Transverse colon (tissue), 4 donors: ENCODE measurements around the gene ZFP64. TPM values are rescaled to one million over a fixed set of nuclear protein-coding genes. Genes with fewer than 3 reads are reported as not detected.

Experiments
- DNase-seq: peaks from one replicate; pipeline ENCODE4 v3.0.0-alpha.2; 2019
- H3K27ac ChIP-seq, 4 donors: fragments of 200-600 bp; sonication (generic); 2 replicates each; pipeline ENCODE4 v1.5.1; 2016 to 2018; ENCODE audit warnings: inconsistent platforms in 4 of 4
- H3K27me3 ChIP-seq: fragments of 200-600 bp; sonication (generic); 2 replicates; pipeline ENCODE4 v1.5.1; 2017; ENCODE audit warnings: inconsistent platforms
- H3K36me3 ChIP-seq, 4 donors: fragments of 200-600 bp; sonication (generic); 2 replicates each; pipeline ENCODE4 v1.5.1; 2017 to 2019; ENCODE audit warnings: inconsistent platforms in 4 of 4
- H3K4me1 ChIP-seq, 4 donors: fragments of 200-600 bp; sonication (generic); 2 replicates each; pipeline ENCODE4 v1.5.1; 2017 to 2020; ENCODE audit warnings: inconsistent platforms in 4 of 4
- H3K4me3 ChIP-seq, 4 donors: fragments of 200-600 bp; sonication (generic); 1 replicate in 1 of 4; 2 replicates in 3 of 4; pipeline versions ENCODE4 v1.5.1 to v1.6.1; 2017 to 2019; ENCODE audit warnings: inconsistent platforms in 4 of 4
- H3K9me3 ChIP-seq, 2 donors: fragments of 200-600 bp; sonication (generic); 2 replicates each; pipeline ENCODE4 v1.5.1; 2017 to 2019; ENCODE audit warnings: inconsistent platforms in 2 of 2
- CTCF ChIP-seq, 5 experiments: fragments of 200-600 bp in 3 of 5; fragments of 450-650 bp in 2 of 5; sonication (generic) in 3 of 5; IDR thresholded peaks; 1 replicate in 2 of 5; 2 replicates in 3 of 5; pipeline ENCODE4 v1.5.1; 2016 to 2017; ENCODE audit warnings: antibody characterized with exemption in 5 of 5, inconsistent platforms in 3 of 5, mild to moderate bottlenecking in 2 of 5, moderate library complexity in 1 of 5
- EP300 ChIP-seq: sonication (generic); formaldehyde crosslinking; IDR thresholded peaks from one replicate; pipeline ENCODE4 v1.6.1; 2017; ENCODE audit warnings: antibody characterized with exemption, low read depth
- POLR2A ChIP-seq: fragments of 450-650 bp; IDR thresholded peaks from one replicate; pipeline ENCODE4 v1.6.1; 2016; ENCODE audit warnings: antibody characterized with exemption, mild to moderate bottlenecking, moderate library complexity
- POLR2AphosphoS5 ChIP-seq, 3 donors: sonication (generic); formaldehyde crosslinking; IDR thresholded peaks; one replicate each; pipeline ENCODE4 v1.6.1; 2016; ENCODE audit warnings: antibody characterized with exemption in 3 of 3
- WGBS, 2 donors: methylation state at CpG; one replicate each; pipeline ENCODE4 v1.1.5; 2018; ENCODE audit warnings: low coverage in 1 of 2; 5-methylcytosine and 5-hydroxymethylcytosine counted together
- in situ Hi-C, 4 donors: fragments of 200-750 bp; cut with MboI; loops; one replicate each; pipeline versions ENCODE4 v1.15.0 to v1.15.1; 2017; ENCODE audit warnings: low sequenced_read_pairs in 3 of 4, low pct_ligation_motif_present in 1 of 4, low pct_unique_long_range_greater_than_20kb in 1 of 4
- intact Hi-C: fragments of 100-400 bp; cut with DNase I; formaldehyde crosslinking; loops from one replicate; pipeline ENCODE4 v1.15.1; 2023; ENCODE audit warnings: low total_unique reads
- total RNA-seq, 4 donors: library from RNA; depleted of rRNA; stranded (reverse); fragments of >200 nt; gene quantifications; one replicate each; pipeline ENCODE4 v1.1.0, GENCODE V29; 2016

The ZFP64 gene
- total RNA-seq, 4 donors from 2014 or later: 18.2 to 88.6 (median 22.7) TPM

GRCh38 chr20:52132337-52132736 lies 59.2 kb downstream of the ZFP64 start:
- intact Hi-C loops: no loop called here
- 50 to 62% methylated on average over 2 to 3 of the region's 3 CpGs for WGBS, 2 donors
- TF ChIP-seq CTCF (IDR thresholded peaks at IDR 0.05): no peak
- no peak for TF ChIP-seq EP300
- no peak for TF ChIP-seq POLR2AphosphoS5 (IDR thresholded peaks at IDR 0.05)
- TF ChIP-seq POLR2A: no peak
- DNase-seq: no peak
- Histone ChIP-seq H3K4me1 (no peaks in the 10 kb centered on the region), H3K4me3 (no peak overlapping the region), H3K9me3 (no peaks in the 10 kb centered on the region), H3K27ac (no peak overlapping the region), H3K36me3 (no peaks in the 10 kb centered on the region), H3K27me3 (no peaks in the 10 kb centered on the region)
- in situ Hi-C loops: loop anchor here in 1 of 4 donors (10.0 kb wide), 1 partner anchor 242 kb away; no protein-coding TSS in a partner anchor

GRCh38 chr20:52131048-52131643 lies 60.4 kb downstream of the ZFP64 start:
- Histone ChIP-seq H3K4me3 (no peak overlapping the region), H3K36me3 (no peaks in the 10 kb centered on the region), H3K27ac (no peak overlapping the region), H3K9me3 (no peaks in the 10 kb centered on the region), H3K4me1 (no peaks in the 10 kb centered on the region), H3K27me3 (no peaks in the 10 kb centered on the region)
- no peak for DNase-seq
- intact Hi-C loops (no loop called here), in situ Hi-C loops (loop anchor here in 1 of 4 donors (10.0 kb wide), 1 partner anchor 244 kb away; no protein-coding TSS in a partner anchor)
- WGBS, 2 donors: 85 to 100% methylated on average over 1 of the region's 1 CpG
- TF ChIP-seq CTCF (IDR thresholded peaks at IDR 0.05): no peak
- no peak for TF ChIP-seq EP300
- TF ChIP-seq POLR2AphosphoS5 (IDR thresholded peaks at IDR 0.05): no peak
- TF ChIP-seq POLR2A: no peak

GRCh38 chr20:52130406-52130805 lies 61.2 kb downstream of the ZFP64 start:
- no peak for TF ChIP-seq POLR2AphosphoS5 (IDR thresholded peaks at IDR 0.05)
- no peak for TF ChIP-seq EP300
- DNase-seq: no peak
- intact Hi-C loops (no loop called here), in situ Hi-C loops (loop anchor here in 1 of 4 donors (10.0 kb wide), 1 partner anchor 244 kb away; no protein-coding TSS in a partner anchor)
- Histone ChIP-seq H3K4me1 (no peaks in the 10 kb centered on the region), H3K27me3 (no peaks in the 10 kb centered on the region), H3K27ac (no peak overlapping the region), H3K9me3 (no peaks in the 10 kb centered on the region), H3K4me3 (no peak overlapping the region), H3K36me3 (no peaks in the 10 kb centered on the region)
- 93 to 98% methylated on average over 5 of the region's 5 CpGs for WGBS, 2 donors

GRCh38 chr20:52129611-52130010 lies 62.0 kb downstream of the ZFP64 start:
- intact Hi-C loops: loop anchor here (5.0 kb wide), 1 partner anchor 482 kb away; no protein-coding TSS in a partner anchor

More at GRCh38 chr20:52129611-52130010, 62.0 kb downstream of the ZFP64 start:
- Histone ChIP-seq H3K27ac (no peak overlapping the region), H3K4me1 (no peaks in the 10 kb centered on the region), H3K36me3 (no peaks in the 10 kb centered on the region), H3K4me3 (no peak overlapping the region), H3K27me3 (no peaks in the 10 kb centered on the region), H3K9me3 (no peaks in the 10 kb centered on the region)
- in situ Hi-C loops: loop anchor here in 1 of 4 donors (10.0 kb wide), 1 partner anchor 245 kb away; no protein-coding TSS in a partner anchor
- 85 to 87% methylated on average over 5 of the region's 5 CpGs for WGBS, 2 donors
- DNase-seq: no peak
- no peak for TF ChIP-seq EP300
- TF ChIP-seq POLR2AphosphoS5 (IDR thresholded peaks at IDR 0.05): no peak
- no peak for TF ChIP-seq CTCF (IDR thresholded peaks at IDR 0.05)
- TF ChIP-seq POLR2A: no peak
